GM23248 (cell line): ENCODE data around the gene POLR2I.

Experiments
- EZH2 ChIP-seq: fragments of 200-600 bp; sonication (generic); IDR thresholded peaks from 2 replicates; pipeline ENCODE4 v1.6.1; 2018; ENCODE audit warnings: antibody characterized with exemption, mild to moderate bottlenecking; ENCODE audit not compliant: insufficient read depth, poor library complexity, severe bottlenecking
- EZH2phosphoT487 ChIP-seq: fragments of 200-600 bp; sonication (generic); IDR thresholded peaks from 2 replicates; pipeline ENCODE4 v1.6.1; 2018; ENCODE audit warnings: antibody characterized with exemption, moderate library complexity, mild to moderate bottlenecking, low read depth; ENCODE audit not compliant: insufficient read depth

GRCh38 chr19:36120092-36120983 is 5.7 kb upstream of the POLR2I start:
- TF ChIP-seq EZH2 (no peak), EZH2phosphoT487 (no peak)
